Measurements from ENCODE around the gene MBNL2. TPM values are rescaled to one million over a fixed set of nuclear protein-coding genes. Genes with fewer than 3 reads are reported as not detected.

MBNL2 gene
- total RNA-seq, 1 experiment from 2014 or later, result 74.3 TPM

DNA sequence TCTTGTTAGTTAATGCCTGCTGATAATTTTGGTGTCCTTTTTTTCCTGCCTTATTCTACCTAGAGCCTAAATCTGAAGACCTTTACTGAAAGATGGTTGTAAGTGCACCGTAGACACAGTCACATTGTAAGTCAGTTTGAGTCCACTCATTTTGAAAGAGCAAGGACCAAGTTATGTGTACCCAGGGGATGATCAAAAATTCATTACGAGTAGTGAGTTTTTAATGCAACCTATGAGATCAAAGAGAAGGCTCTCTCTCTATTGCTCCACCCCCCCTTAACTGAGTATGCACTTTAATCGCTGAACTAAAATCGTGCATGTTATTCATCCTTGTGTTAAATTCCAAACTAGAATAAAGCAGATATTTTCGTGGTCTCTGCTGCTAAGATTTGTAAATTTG lies 213.7 kb downstream of the MBNL2 start:
- intact Hi-C loops (cut with micrococcal nuclease), result loop anchor here (10.0 kb wide), 1 partner anchor 1871 kb away; no protein-coding TSS in a partner anchor
- Mint-ChIP-seq H3K27ac (ENCODE audit: low read depth, unreplicated experiment) (peak overlapping the region; percentile 44), H3K36me3 (ENCODE audit: insufficient read depth, unreplicated experiment) (peaks cover 6% of the 10 kb centered on the region), H3K27me3 (ENCODE audit: insufficient read depth, unreplicated experiment) (no peaks in the 10 kb centered on the region), H3K4me1 (ENCODE audit: insufficient read depth, unreplicated experiment) (peaks cover 22% of the 10 kb centered on the region), H3K9me3 (ENCODE audit: unreplicated experiment) (no peaks in the 10 kb centered on the region), H3K4me3 (ENCODE audit: unreplicated experiment) (peak overlapping the region; percentile 85)
- CTCF ChIA-PET, result interaction anchor here (0.6 to 3.2 kb wide), 9 partner anchors 13 to 1988 kb away, joined by 3 to 16 read pairs (median 3); no protein-coding TSS in a partner anchor
- peak; percentile 19 for DNase-seq (ENCODE audit: unreplicated experiment)
- TF ChIP-seq, protein P1, sequence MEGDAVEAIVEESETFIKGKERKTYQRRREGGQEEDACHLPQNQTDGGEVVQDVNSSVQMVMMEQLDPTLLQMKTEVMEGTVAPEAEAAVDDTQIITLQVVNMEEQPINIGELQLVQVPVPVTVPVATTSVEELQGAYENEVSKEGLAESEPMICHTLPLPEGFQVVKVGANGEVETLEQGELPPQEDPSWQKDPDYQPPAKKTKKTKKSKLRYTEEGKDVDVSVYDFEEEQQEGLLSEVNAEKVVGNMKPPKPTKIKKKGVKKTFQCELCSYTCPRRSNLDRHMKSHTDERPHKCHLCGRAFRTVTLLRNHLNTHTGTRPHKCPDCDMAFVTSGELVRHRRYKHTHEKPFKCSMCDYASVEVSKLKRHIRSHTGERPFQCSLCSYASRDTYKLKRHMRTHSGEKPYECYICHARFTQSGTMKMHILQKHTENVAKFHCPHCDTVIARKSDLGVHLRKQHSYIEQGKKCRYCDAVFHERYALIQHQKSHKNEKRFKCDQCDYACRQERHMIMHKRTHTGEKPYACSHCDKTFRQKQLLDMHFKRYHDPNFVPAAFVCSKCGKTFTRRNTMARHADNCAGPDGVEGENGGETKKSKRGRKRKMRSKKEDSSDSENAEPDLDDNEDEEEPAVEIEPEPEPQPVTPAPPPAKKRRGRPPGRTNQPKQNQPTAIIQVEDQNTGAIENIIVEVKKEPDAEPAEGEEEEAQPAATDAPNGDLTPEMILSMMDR (IDR thresholded peaks at IDR 0.05; ENCODE audit: unreplicated experiment), result no peak
- BruUV-seq (replicated peaks), result no TSS peak
- POLR2A ChIA-PET, result interaction anchor here (0.7 to 7.3 kb wide), 12 partner anchors 10 to 1828 kb away, joined by 3 to 139 read pairs (median 4); partner anchors contain the start of genes MBNL2 and UGGT2

DNA sequence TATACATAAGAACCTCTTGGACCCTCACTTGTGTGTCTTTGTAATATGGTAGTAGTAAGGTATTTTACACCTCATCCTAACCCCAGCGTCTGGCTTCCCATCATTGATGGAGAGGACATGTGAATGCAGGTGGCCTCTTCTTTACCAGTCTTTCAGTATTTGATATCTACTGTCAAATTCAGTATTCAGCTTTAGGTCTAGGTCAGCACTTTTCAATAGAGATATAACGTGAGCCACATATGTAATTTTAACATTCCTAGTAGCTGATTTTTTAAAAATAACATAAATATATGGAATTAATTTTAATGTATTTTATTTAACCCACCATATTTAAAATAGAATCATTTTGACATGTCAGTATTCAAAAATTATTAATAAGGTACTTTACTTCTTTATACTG lies 214.7 kb downstream of the MBNL2 start:
- intact Hi-C loops (cut with micrococcal nuclease), result loop anchor here (10.0 kb wide), 1 partner anchor 1872 kb away; no protein-coding TSS in a partner anchor
- H3K27me3 Mint-ChIP-seq (ENCODE audit: insufficient read depth, unreplicated experiment), result no peaks in the 10 kb centered on the region
- H3K36me3 Mint-ChIP-seq (ENCODE audit: insufficient read depth, unreplicated experiment), result peaks cover 6% of the 10 kb centered on the region
- ChIA-PET POLR2A (interaction anchor here (0.6 to 7.3 kb wide), 4 partner anchors 22 to 1794 kb away, joined by 3 to 139 read pairs (median 3); partner anchors contain the start of gene MBNL2), CTCF (interaction anchor here (0.5 to 3.2 kb wide), 5 partner anchors 9 to 364 kb away, joined by 3 to 16 read pairs (median 4); no protein-coding TSS in a partner anchor)
- H3K4me3 Mint-ChIP-seq (ENCODE audit: unreplicated experiment), result peak overlapping the region; percentile 85
- no peak for DNase-seq (ENCODE audit: unreplicated experiment)
- TF ChIP-seq, protein P1 (IDR thresholded peaks at IDR 0.05; ENCODE audit: unreplicated experiment), result no peak
- H3K27ac Mint-ChIP-seq (ENCODE audit: low read depth, unreplicated experiment), result no peak overlapping the region
- BruUV-seq (replicated peaks), result no TSS peak
- no peaks in the 10 kb centered on the region for H3K9me3 Mint-ChIP-seq (ENCODE audit: unreplicated experiment)
- peaks cover 24% of the 10 kb centered on the region for H3K4me1 Mint-ChIP-seq (ENCODE audit: insufficient read depth, unreplicated experiment)

DNA sequence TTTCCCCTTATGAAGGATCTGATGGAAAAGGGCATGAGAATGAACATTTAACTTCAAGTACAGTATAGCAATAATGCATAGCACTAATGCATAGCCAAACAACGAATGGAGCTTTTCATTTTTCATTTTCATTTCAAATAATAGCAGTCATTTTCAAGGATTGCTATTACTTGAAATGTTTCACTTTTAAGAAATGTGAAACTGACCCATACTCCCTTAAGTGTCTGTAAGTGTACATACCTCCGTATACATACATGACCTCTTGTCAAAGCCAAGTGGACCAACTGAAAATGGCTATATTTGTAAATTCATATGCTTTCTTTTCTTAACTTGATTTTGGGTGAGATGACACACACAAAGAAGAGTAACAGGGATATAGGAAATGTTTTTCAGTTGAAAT lies 215.6 kb downstream of the MBNL2 start:
- no peaks in the 10 kb centered on the region for H3K9me3 Mint-ChIP-seq (ENCODE audit: unreplicated experiment)
- no peak for DNase-seq (ENCODE audit: unreplicated experiment)
- no peaks in the 10 kb centered on the region for H3K27me3 Mint-ChIP-seq (ENCODE audit: insufficient read depth, unreplicated experiment)
- CTCF ChIA-PET, result interaction anchor here (1.3 kb wide), 1 partner anchor 9 kb away, joined by 3 read pairs; no protein-coding TSS in a partner anchor
- H3K27ac Mint-ChIP-seq (ENCODE audit: low read depth, unreplicated experiment), result no peak overlapping the region
- intact Hi-C loops (cut with micrococcal nuclease), result loop anchor here (10.0 kb wide), 1 partner anchor 1873 kb away; no protein-coding TSS in a partner anchor
- H3K4me3 Mint-ChIP-seq (ENCODE audit: unreplicated experiment), result no peak overlapping the region
- TF ChIP-seq, protein P1 (IDR thresholded peaks at IDR 0.05; ENCODE audit: unreplicated experiment), result no peak
- BruUV-seq (replicated peaks), result no TSS peak
- H3K4me1 Mint-ChIP-seq (ENCODE audit: insufficient read depth, unreplicated experiment), result peaks cover 17% of the 10 kb centered on the region
- peaks cover 6% of the 10 kb centered on the region for H3K36me3 Mint-ChIP-seq (ENCODE audit: insufficient read depth, unreplicated experiment)
- POLR2A ChIA-PET, result interaction anchor here (0.6 to 7.3 kb wide), 4 partner anchors 50 to 401 kb away, joined by 3 to 139 read pairs (median 4); partner anchors contain the start of gene MBNL2

DNA sequence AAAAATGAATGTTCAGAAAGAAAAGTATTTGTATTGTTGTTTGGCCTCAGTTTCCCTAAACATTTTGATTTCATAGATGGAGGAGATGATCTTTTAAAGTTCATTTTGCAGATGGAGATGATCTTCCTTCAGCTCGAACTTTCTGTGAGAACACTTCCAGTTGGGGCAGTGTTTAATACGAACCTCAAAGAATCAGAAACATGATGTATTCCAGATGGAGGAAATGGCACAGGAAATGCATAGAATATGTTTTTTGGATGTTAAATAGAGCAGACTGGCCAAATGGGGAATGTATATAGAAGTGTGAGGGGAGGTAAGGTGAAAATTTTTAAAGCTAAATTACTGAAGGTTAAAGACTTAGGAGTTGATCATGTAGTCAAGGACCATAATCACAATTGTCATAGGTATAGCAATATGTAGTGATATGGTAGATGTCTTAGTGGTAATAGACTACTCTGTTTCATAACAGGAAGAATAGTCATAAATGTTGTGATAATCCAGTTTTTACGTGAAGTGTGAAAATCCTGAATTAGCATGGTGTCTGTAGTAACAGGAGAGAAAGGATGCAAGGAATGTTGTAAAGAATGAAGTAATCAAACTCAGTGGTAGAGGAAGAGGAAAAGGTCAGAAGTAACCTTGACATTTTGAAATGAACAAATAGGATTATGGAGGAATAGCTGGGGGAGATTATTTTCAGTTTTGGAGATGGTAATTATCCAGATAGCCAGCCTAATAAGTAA lies 216.9 kb downstream of the MBNL2 start:
- no peaks in the 10 kb centered on the region for H3K9me3 Mint-ChIP-seq (ENCODE audit: unreplicated experiment)
- intact Hi-C loops (cut with micrococcal nuclease), result loop anchor here (10.0 kb wide), 1 partner anchor 1874 kb away; no protein-coding TSS in a partner anchor
- CTCF ChIA-PET, result interaction anchor here (1.0 to 1.6 kb wide), 3 partner anchors 17 to 310 kb away, joined by 3 to 5 read pairs (median 3); no protein-coding TSS in a partner anchor
- H3K27me3 Mint-ChIP-seq (ENCODE audit: insufficient read depth, unreplicated experiment), result no peaks in the 10 kb centered on the region
- H3K36me3 Mint-ChIP-seq (ENCODE audit: insufficient read depth, unreplicated experiment), result no peaks in the 10 kb centered on the region
- DNase-seq (ENCODE audit: unreplicated experiment), result no peak
- peaks cover 17% of the 10 kb centered on the region for H3K4me1 Mint-ChIP-seq (ENCODE audit: insufficient read depth, unreplicated experiment)
- POLR2A ChIA-PET, result interaction anchor here (0.5 to 1.2 kb wide), 4 partner anchors 20 to 1762 kb away, joined by 3 read pairs; no protein-coding TSS in a partner anchor
- TF ChIP-seq, protein P1 (IDR thresholded peaks at IDR 0.05; ENCODE audit: unreplicated experiment), result no peak
- no peak overlapping the region for H3K27ac Mint-ChIP-seq (ENCODE audit: low read depth, unreplicated experiment)
- H3K4me3 Mint-ChIP-seq (ENCODE audit: unreplicated experiment), result no peak overlapping the region
- BruUV-seq (replicated peaks), result no TSS peak

All from MCF 10A (cell line).